SU-DHL-6 (cell line): Measurements from ENCODE around the gene PSAPL1.

Experiments used
- H2AFZ ChIP-seq: fragments of 200-600 bp; sonication (generic); 2 replicates; pipeline ENCODE4 v1.6.1; 2014; ENCODE audit warnings: low read depth, mild to moderate bottlenecking, moderate library complexity, mixed read lengths, antibody characterized with exemption, low read length; ENCODE audit not compliant: severe bottlenecking
- H3F3A ChIP-seq: fragments of 200-600 bp; shearing (Covaris generic); 2 replicates; pipeline ENCODE4 v1.6.0; 2016; ENCODE audit warnings: antibody characterized with exemption, mild to moderate bottlenecking; ENCODE audit not compliant: insufficient read depth
- H3K27ac ChIP-seq: fragments of 200-600 bp; sonication (generic); 2 replicates; pipeline ENCODE4 v1.5.1; 2016; ENCODE audit warnings: low read depth, mild to moderate bottlenecking, low read length, moderate library complexity, mixed read lengths
- H3K27me3 ChIP-seq: fragments of 200-600 bp; sonication (generic), shearing (Covaris generic); 2 replicates; pipeline ENCODE4 v1.6.0; 2014; ENCODE audit warnings: mild to moderate bottlenecking, low read length
- H3K36me3 ChIP-seq: fragments of 200-600 bp; sonication (generic); 2 replicates; pipeline ENCODE4 v1.6.1; 2014; ENCODE audit warnings: mild to moderate bottlenecking, low read length, mixed read lengths
- H3K4me2 ChIP-seq: fragments of 300-600, 200-600 bp; shearing (Covaris generic), sonication (generic); 2 replicates; pipeline ENCODE4 v1.6.0; 2014; ENCODE audit warnings: low read length, low read depth, mild to moderate bottlenecking; ENCODE audit not compliant: poor library complexity, severe bottlenecking
- H3K4me3 ChIP-seq: fragments of 200-600 bp; sonication (generic); 2 replicates; pipeline ENCODE4 v1.5.1; 2014; ENCODE audit warnings: antibody characterized with exemption, low read length, mild to moderate bottlenecking, mixed read lengths; ENCODE audit not compliant: insufficient read depth, poor library complexity, severe bottlenecking
- H3K79me2 ChIP-seq: fragments of 200-600 bp; sonication (generic); 2 replicates; pipeline ENCODE4 v1.6.1; 2014; ENCODE audit warnings: mild to moderate bottlenecking, low read length, moderate library complexity; ENCODE audit not compliant: insufficient read depth
- H3K9ac ChIP-seq: fragments of 200-600 bp; sonication (generic); 2 replicates; pipeline ENCODE4 v1.7.0; 2014; ENCODE audit warnings: mild to moderate bottlenecking, low read length
- H3K9me2 ChIP-seq: fragments of 200-600 bp; sonication (generic); replicated peaks from 2 replicates; pipeline ENCODE4 v1.6.1; 2014; ENCODE audit warnings: low read length; ENCODE audit not compliant: insufficient read depth
- H3K9me3 ChIP-seq: fragments of 200-600 bp; sonication (generic); 2 replicates; pipeline ENCODE4 v1.6.1; 2014; ENCODE audit warnings: low read length, mixed read lengths; ENCODE audit not compliant: insufficient read depth
- H4K20me1 ChIP-seq: fragments of 200-600 bp; sonication (generic); 2 replicates; pipeline ENCODE4 v1.6.1; 2014; ENCODE audit warnings: low read depth, mild to moderate bottlenecking, antibody characterized with exemption, low read length, moderate library complexity, mixed read lengths
- EZH2phosphoT487 ChIP-seq: fragments of 200-600 bp; sonication (generic), shearing (Covaris generic); conservative IDR thresholded peaks from 2 replicates; pipeline ENCODE4 v1.6.1; 2018; ENCODE audit warnings: mild to moderate bottlenecking, antibody characterized with exemption, low read length, moderate library complexity, mixed read lengths
- TF ChIP-seq, protein P1 (sequence below): fragments of 200-600 bp; sonication (generic); IDR thresholded peaks from one replicate; pipeline ENCODE4 v1.5.1; 2017; ENCODE audit warnings: antibody characterized with exemption, mild to moderate bottlenecking, low read length, moderate library complexity; ENCODE audit not compliant: insufficient read depth, poor library complexity, severe bottlenecking

Gene PSAPL1

DNA sequence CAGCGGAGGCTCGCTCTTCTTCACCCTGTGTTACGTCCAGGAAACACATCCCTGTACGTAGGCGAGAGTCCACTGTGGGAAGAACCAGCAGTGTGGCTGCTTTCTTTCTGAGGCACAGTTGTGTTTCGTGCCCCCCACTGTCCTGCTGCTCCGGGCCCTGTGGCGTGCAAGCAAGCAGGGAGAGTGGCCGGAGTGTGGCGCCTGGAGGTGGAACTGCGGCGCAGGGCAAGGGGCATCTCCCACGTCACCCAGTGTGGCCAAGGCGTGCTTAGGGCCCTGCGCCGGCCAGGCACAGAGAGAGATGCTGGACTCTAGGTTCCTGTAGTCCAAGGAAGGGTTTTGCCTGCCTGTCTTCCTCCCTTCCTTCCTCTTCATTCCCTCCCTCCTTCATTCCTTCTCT is 13.3 kb upstream of the PSAPL1 start:
- no peaks in the 10 kb centered on the region for H4K20me1 ChIP-seq
- TF ChIP-seq EZH2phosphoT487 = no peak
- TF ChIP-seq, protein P1, sequence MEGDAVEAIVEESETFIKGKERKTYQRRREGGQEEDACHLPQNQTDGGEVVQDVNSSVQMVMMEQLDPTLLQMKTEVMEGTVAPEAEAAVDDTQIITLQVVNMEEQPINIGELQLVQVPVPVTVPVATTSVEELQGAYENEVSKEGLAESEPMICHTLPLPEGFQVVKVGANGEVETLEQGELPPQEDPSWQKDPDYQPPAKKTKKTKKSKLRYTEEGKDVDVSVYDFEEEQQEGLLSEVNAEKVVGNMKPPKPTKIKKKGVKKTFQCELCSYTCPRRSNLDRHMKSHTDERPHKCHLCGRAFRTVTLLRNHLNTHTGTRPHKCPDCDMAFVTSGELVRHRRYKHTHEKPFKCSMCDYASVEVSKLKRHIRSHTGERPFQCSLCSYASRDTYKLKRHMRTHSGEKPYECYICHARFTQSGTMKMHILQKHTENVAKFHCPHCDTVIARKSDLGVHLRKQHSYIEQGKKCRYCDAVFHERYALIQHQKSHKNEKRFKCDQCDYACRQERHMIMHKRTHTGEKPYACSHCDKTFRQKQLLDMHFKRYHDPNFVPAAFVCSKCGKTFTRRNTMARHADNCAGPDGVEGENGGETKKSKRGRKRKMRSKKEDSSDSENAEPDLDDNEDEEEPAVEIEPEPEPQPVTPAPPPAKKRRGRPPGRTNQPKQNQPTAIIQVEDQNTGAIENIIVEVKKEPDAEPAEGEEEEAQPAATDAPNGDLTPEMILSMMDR = no peak
- H3K9me2 ChIP-seq = no peaks in the 10 kb centered on the region
- no peaks in the 10 kb centered on the region for H3F3A ChIP-seq
- H3K27me3 ChIP-seq = no peaks in the 10 kb centered on the region
- no peaks in the 10 kb centered on the region for H3K9me3 ChIP-seq
- no peak overlapping the region for H3K9ac ChIP-seq
- no peak overlapping the region for H3K27ac ChIP-seq
- no peak overlapping the region for H2AFZ ChIP-seq
- no peaks in the 10 kb centered on the region for H3K36me3 ChIP-seq
- no peak overlapping the region for H3K4me3 ChIP-seq
- no peaks in the 10 kb centered on the region for H3K79me2 ChIP-seq
- H3K4me2 ChIP-seq = no peak overlapping the region

DNA sequence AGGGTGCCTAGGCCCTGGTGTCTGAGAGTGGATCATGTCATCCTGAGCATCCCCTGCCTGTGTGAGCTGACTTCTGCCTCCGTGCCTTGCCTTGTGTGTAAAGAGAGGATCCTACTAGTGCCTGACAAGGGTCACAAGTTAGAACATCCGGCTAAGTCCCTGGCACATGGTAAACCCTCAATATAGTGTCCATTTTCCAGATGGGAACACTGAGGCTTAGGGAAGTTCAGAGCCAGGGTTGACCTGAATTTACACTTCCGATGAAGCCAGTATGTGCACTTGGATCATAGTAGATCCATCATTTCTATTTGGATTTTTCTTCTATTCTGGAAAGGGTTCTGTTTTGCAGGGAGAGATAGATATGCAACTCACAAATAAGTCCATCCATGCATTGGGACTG is 12.5 kb upstream of the PSAPL1 start:
- H2AFZ ChIP-seq = no peak overlapping the region
- no peaks in the 10 kb centered on the region for H4K20me1 ChIP-seq
- no peak overlapping the region for H3K27ac ChIP-seq
- no peaks in the 10 kb centered on the region for H3K79me2 ChIP-seq
- no peak overlapping the region for H3K4me2 ChIP-seq
- H3K9me3 ChIP-seq = no peaks in the 10 kb centered on the region
- H3K9me2 ChIP-seq = no peaks in the 10 kb centered on the region
- no peaks in the 10 kb centered on the region for H3K27me3 ChIP-seq
- no peak overlapping the region for H3K4me3 ChIP-seq
- H3K36me3 ChIP-seq = no peaks in the 10 kb centered on the region
- TF ChIP-seq EZH2phosphoT487 = no peak
- TF ChIP-seq, protein P1 = no peak
- H3F3A ChIP-seq = no peaks in the 10 kb centered on the region
- H3K9ac ChIP-seq = no peak overlapping the region

DNA sequence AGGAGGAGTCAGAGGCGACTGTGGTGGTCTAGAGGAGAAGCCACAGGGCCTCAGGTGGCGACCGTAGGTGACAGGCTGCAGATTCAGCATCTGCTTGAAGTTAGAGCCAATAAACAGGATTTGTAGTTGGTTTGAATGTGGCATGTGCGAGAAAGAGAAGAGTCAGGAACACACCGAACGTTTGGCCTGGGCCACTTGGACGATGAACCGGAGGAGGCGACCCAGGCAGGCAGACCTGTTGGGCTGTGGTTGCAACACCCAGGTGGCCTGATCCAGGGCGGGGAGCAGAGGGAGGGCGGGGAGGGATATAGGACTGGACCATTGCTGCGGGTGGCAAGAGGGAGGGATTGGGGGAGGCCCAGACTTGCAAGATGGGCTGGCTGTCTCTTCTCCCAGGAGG is 10.0 kb upstream of the PSAPL1 start:
- no peak overlapping the region for H3K27ac ChIP-seq

More for the DNA sequence above, 10.0 kb upstream of the PSAPL1 start:
- Histone ChIP-seq H3K9me2 (no peaks in the 10 kb centered on the region), H3F3A (no peaks in the 10 kb centered on the region), H3K4me2 (no peak overlapping the region), H3K9me3 (no peaks in the 10 kb centered on the region), H3K4me3 (no peak overlapping the region), H3K27me3 (no peaks in the 10 kb centered on the region), H4K20me1 (no peaks in the 10 kb centered on the region), H2AFZ (no peak overlapping the region), H3K36me3 (no peaks in the 10 kb centered on the region), H3K9ac (no peak overlapping the region), H3K79me2 (no peaks in the 10 kb centered on the region)
- TF ChIP-seq, protein P1 = no peak
- no peak for TF ChIP-seq EZH2phosphoT487
